GM12878 (cell line): ENCODE data around the gene ADCYAP1R1.

Experiments
- CBFB ChIP-seq: IDR thresholded peaks from 2 replicates; pipeline ENCODE4 v1.6.1; 2016; ENCODE audit warnings: antibody characterized with exemption, low read depth
- CTCF ChIP-seq, 3 experiments: IDR thresholded peaks in 2 of 3; conservative IDR thresholded peaks in 1 of 3; 2 replicates each; pipeline ENCODE4 v1.5.1; 2011; ENCODE audit warnings: low read depth in 3 of 3, low read length in 3 of 3, mild to moderate bottlenecking in 3 of 3, control low read depth in 2 of 3, moderate library complexity in 2 of 3, inconsistent platforms in 1 of 3, mixed read lengths in 1 of 3; ENCODE audit not compliant: control insufficient read depth in 2 of 3, insufficient read depth in 1 of 3; ENCODE audit errors: extremely low read depth in 1 of 3
- MTA3 ChIP-seq: IDR thresholded peaks from 2 replicates; pipeline ENCODE4 v1.6.1; 2012; ENCODE audit warnings: low read length, inconsistent platforms, borderline replicate concordance
- POLR2AphosphoS2 ChIP-seq: IDR thresholded peaks from 2 replicates; pipeline ENCODE4 v1.6.1; 2011; ENCODE audit warnings: low read depth, mild to moderate bottlenecking, low read length, improper control_type of control experiment, moderate library complexity
- RUNX3 ChIP-seq: IDR thresholded peaks from 2 replicates; pipeline ENCODE4 v1.6.1; 2012; ENCODE audit warnings: low read length, inconsistent platforms
- TF ChIP-seq, protein P1 (sequence below): IDR thresholded peaks from 2 replicates; pipeline ENCODE4 v1.6.1; 2012; ENCODE audit warnings: low read depth, low read length, improper control_type of control experiment
- TF ChIP-seq, protein P2 (sequence below): IDR thresholded peaks from 2 replicates; pipeline ENCODE4 v1.6.1; 2012; ENCODE audit warnings: mild to moderate bottlenecking, low read depth, low read length

DNA sequence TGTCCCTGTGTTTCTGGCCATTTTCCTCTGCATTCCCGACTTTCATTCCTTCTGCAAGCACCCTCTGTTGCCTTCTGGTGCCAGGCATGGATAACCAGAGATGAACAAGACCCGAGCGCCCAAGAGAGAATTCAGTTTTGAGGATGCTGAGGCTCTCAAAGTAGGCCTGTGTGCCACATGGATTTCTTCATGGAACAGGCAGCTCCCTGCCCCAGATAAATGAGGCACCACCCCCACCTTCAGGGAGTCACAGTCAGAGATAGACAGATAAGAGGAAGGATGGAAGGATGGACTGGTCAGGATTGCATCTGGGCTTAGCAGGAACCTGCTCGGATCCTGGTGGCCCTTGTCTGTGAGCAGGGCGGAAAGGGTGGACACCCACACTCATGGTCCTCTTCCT, 49.4 kb downstream of the ADCYAP1R1 start:
- TF ChIP-seq POLR2AphosphoS2 (no peak), MTA3 (no peak), CTCF (IDR thresholded peaks at IDR 0.05 in 2 of 3, conservative IDR thresholded peaks at IDR 0.05 in 1 of 3; ENCODE audit: control insufficient read depth in 2 of 3, extremely low read depth in 1 of 3, insufficient read depth in 1 of 3, low read depth in 3 of 3, low read length in 3 of 3) (no peak), RUNX3 (no peak), CBFB (no peak)
- TF ChIP-seq, protein P1, sequence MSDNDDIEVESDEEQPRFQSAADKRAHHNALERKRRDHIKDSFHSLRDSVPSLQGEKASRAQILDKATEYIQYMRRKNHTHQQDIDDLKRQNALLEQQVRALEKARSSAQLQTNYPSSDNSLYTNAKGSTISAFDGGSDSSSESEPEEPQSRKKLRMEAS, result no peak
- TF ChIP-seq, protein P2, sequence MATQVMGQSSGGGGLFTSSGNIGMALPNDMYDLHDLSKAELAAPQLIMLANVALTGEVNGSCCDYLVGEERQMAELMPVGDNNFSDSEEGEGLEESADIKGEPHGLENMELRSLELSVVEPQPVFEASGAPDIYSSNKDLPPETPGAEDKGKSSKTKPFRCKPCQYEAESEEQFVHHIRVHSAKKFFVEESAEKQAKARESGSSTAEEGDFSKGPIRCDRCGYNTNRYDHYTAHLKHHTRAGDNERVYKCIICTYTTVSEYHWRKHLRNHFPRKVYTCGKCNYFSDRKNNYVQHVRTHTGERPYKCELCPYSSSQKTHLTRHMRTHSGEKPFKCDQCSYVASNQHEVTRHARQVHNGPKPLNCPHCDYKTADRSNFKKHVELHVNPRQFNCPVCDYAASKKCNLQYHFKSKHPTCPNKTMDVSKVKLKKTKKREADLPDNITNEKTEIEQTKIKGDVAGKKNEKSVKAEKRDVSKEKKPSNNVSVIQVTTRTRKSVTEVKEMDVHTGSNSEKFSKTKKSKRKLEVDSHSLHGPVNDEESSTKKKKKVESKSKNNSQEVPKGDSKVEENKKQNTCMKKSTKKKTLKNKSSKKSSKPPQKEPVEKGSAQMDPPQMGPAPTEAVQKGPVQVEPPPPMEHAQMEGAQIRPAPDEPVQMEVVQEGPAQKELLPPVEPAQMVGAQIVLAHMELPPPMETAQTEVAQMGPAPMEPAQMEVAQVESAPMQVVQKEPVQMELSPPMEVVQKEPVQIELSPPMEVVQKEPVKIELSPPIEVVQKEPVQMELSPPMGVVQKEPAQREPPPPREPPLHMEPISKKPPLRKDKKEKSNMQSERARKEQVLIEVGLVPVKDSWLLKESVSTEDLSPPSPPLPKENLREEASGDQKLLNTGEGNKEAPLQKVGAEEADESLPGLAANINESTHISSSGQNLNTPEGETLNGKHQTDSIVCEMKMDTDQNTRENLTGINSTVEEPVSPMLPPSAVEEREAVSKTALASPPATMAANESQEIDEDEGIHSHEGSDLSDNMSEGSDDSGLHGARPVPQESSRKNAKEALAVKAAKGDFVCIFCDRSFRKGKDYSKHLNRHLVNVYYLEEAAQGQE, result no peak
